Fibroblast of peridontal ligament (primary cell): Measurements from ENCODE around the gene SSR3.
"Not testable (repeated sequence)": the region's sequence is repeated elsewhere in the genome, so short reads cannot be mapped to it uniquely, and the experiment has no call there.

Experiments used
- DNase-seq: peaks from one replicate; pipeline ENCODE4 v3.0.0-alpha.2; 2010; ENCODE audit errors: extremely low read depth

SSR3 gene

DNA sequence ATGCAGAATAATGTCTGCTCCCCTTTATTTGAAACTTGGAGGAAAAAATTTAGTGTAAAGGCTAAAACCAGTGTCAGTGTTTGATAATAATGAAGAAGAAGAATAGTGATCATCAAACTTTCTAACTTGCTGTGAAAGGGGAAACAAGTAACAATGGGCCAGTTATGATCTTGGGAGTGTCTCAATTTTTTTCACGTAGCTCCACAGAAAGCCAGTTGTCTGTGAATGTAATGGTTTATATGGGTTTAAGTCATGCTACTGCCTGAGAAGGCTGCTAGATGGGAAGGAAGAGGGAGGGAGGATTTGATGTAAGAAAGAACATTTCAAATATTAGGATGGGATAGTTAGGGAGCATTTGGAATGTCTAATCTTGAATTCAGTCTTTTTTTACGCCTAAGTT, 21.1 kb upstream of the SSR3 start:
- no peak for DNase-seq

DNA sequence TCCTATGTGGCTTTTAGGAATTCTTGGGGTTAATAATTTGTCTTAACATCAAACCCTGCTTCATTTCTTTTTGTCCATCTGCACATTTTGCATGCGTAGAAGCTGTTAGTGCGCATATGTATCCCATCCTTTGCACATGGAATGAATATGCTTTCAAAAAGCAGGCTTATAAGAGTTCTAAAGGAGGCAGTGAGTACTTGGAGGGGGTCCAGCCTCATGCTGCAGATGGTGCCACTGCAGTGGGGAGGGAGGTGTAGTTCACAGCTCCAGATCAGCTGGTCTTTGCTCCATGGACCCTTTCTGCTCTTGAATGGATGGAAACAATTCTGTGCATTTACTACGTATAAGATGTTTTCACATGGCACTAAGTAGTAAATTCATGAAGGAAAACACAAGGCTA, 20.7 kb upstream of the SSR3 start:
- no peak for DNase-seq

DNA sequence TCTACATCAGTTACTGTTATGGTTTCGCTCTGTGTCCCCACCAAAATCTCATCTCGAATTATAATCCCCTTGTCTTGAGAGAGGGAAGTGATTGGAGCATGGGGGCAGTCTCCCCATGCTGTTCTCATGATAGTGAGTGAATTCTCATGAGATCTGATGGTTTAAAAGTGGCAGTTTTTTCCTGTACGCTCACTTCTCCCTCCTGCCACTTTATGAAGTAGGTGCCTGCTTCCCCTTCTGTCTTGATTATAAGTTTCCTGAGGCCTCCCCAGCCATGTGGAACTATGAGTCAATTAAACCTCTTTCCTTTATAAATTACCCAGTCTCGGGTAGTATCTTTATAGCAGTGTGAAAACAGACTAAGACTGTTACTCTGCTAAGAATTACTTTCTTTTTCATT, 15.0 kb upstream of the SSR3 start:
- DNase-seq = not testable (repeated sequence)

DNA sequence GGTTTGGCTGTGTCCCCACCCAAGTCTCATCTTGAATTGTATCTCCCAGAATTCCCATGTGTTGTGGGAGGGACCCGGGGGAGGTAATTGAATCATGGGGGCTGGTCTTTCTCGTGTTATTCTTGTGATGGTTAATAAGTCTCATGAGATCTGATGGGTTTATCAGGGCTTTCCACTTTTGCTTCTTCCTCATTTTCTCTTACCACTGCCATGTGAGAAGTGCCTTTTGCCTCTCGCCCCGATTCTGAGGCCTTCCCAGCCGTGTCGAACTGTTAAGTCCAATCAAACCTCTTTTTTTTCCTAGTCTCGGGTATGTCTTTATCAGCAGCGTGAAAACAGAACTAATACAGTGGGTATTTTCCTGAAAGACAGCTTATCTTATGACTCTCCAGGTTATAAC, 14.1 kb upstream of the SSR3 start:
- not testable (repeated sequence) for DNase-seq

DNA sequence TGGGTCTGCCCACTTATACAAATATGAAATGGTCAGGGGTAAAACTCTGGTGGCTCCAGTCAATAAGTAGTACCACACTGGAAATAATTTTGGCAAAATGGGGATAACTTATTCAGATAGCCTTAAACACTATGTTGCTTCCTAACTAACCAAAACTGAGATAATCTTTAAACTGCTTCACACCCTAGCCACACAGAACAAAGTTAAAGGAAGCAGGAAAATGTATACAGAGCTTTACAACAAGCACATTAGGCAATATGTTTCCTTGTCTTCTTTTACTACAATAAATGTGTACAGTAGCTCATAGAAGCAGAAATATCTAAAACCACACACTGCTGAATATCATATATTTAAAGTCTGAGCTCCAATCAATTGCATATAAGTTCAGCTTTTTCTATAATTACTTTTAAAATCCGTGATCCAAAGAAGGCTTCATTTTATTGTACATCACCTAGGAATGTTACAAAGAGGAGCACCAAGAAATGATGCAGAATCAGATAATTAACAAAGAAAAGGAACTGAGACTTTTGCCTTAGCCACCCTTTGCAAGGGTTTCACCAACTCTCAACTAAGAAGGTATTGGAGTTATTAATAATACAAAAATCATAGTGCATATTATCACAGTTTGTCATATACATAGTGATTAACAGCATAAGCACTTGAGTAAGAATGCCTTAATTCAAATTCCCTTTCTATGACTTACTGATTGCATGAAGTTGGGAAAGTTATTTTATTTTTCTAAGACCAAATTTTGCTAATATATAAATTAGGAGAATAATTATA, 9.2 kb upstream of the SSR3 start:
- DNase-seq = no peak

DNA sequence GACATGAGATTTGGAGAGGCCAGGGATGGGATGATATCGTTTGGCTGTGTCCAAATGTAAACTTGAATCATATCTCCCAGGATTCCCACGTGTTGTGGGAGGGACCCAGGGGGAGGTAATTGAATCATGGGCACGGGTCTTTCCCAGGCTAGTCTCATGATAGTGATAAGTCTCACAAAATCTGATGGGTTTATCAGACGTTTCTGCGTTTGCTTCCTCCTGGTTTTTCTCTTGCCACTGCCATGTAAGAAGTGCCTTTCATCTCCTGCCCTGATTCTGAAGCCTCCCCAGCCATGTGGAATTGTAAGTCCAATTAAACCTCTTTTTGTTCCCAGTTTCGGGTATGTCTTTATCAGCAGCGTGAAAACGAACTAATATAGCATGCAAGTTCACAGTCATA, 7.6 kb upstream of the SSR3 start:
- DNase-seq = not testable (repeated sequence)

DNA sequence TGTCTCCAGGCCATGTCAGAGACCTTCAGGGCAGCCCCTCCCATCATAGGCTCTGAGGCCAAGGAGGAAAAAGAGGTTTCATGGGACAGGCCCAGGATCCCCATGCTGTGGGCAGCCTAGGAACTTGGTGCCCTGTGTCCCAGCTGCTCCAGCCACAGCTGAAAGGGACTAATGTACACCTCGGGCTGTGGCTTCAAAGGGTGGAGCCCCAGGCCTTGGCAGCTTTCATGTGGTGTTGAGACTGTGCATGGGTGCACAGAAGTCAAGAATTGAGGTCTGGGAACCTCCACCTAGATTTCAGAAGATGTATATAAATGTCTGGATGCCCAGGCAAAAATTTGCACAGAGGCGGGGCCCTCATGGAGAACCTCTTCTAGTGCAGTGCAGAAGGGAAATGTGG, 6.6 kb upstream of the SSR3 start:
- DNase-seq = no peak

DNA sequence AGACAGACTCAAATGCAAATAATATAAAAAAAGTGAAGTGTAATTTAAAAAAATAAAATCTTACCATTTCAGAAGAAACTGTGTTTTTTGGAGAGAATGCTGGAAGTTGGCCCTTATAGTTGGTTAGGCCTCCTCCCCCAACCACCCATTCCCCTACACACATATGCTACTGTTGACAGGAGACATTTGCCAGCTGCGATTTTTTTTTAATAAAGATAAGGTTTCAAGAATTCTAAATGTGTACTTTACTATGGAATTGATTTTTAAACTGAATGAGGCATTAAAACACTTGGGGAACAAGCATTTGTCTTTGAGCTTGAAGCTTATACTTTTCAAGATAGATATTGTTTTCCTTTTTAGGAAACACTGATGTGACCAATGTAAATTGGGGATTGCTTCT, 4.4 kb upstream of the SSR3 start:
- DNase-seq = no peak

DNA sequence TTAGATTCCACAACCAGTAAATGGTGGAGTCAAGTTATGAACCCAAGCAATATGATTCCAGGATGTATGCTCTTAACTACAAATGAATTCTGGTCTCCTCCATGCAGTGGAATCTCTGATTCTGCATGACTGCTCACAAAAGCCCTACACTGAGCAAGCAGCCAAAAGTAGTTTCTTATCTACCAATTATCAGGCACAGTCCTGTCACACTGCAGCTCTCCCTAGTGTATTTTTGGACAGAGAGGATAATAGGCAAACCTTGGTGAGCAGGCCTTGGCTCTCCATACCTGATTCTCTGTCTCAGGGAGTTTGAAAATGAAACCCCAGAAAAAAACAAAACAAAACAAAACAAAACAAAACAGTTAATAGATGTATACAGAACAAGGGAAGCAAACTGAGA, 3.5 kb upstream of the SSR3 start:
- DNase-seq = no peak

DNA sequence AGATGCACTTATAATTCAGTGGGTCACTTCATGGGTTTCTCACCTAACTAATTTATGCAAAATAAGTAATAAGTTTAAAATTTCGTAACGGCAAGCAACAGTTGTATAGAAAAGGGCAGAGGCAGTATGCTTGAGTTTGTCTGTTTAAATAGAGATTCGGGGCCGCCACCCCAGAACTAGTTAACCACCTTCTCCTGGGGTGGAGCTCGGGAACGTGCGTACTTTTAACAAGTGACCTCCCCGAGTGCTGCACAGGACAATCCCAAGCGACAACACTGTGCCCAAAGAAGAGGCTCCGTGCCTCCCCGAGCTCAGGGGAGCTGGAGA, 439 bp downstream of the SSR3 start:
- DNase-seq = no peak

DNA sequence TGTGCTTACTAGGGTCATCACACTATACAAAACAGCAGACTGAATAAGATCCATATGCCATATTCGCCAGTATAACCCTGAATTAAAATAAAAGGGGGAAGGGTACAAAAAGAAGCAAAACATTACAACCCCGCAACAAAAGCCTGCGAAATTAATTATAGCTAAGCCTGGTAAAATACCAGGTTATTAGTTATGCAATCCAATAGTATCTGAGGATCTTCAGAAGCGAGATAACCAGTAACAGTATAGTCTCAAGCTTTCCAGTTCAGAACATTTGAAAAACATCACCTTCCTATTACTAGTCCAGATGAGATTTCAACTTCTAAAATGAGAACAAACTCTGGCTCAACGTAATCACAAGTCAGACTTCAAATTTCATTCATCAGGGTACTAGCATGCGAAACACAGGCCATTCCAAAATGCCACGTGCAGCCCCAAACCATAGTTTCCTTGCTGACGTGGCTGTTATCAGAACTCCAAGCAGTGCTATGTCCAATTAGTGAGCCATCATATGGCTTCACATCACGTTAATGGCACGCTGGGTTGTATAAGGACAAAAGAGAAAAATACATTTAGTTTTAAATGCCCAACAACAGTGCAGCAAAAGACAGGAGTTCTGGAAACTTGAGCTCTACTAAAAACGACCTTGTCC, 1.1 kb downstream of the SSR3 start:
- DNase-seq = peak; percentile 78

DNA sequence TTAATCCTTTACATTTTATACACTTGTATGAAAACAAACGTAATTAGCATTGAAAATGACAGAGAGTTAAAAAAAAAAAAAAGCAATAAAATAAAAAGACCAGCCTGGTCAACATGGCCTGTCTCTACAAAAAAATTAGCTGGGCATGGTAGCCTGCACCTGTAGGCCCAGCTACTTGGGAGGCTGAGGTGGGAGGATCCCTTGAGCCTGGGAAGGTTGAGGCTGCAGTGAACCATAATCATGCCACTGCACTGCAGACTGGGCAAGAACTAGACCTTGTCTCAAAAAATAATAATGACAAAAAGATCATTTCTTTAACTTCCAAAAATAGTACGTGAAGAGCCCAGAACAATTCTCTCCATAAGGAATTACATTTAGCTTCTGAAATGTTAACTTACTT, 1.9 kb downstream of the SSR3 start:
- DNase-seq = no peak

DNA sequence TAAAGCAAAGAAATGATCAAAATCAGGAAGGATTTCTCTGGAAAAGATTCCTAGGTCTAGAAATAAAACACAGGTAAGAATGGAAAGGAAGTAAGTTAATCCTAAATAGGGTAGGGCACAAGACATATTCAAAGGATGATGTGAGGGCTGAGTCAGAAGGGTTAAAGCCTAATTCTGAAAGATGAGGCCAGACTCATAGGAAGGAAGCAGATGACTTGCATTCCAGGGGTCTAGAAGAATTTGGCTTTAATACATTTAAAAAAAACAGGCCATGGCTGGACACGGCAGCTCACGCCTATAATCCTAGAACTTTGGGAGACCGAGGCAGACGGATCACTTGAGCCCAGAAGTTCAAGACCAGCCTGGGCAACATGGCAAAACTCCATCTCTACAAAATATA, 3.2 kb downstream of the SSR3 start:
- peak; percentile 83 for DNase-seq

DNA sequence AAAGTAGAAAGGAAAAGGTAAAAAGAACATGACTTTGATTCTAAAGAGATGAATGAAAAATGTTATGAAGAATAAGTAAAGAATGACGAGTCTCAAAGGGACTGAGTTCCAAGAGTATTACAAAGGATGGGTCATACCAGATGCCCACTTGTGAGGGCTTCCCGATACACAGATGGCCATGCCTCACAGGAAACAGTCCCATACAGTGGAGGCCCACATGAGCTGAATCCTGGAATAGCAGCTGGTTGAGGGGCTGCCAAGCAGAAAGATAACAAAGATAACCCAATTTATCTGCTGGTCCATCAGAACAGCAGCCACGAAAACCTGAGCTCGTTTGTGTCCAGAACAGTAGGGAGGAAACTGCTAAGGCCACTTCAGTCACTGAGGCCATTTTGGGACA, 3.7 kb downstream of the SSR3 start:
- DNase-seq = peak; percentile 42

DNA sequence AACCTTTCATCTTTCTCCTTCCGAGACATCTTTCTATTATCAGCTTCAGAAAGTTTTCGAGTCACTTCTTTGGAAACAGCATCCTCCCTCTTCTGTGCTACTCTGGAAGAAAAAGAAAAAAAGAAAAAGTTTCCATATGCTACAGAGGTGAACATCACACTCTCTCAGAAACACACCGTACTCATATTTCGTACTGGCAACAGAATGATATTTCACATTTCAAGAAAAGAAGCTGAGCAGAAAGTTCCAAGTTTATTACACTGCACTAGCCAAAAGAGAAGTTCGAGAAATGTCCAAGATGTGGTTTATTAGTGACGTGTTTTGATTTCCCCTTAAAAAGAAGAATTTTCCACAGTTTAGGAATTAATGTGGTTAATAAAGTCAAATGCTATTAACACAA, 6.0 kb downstream of the SSR3 start:
- peak; percentile 32 for DNase-seq

DNA sequence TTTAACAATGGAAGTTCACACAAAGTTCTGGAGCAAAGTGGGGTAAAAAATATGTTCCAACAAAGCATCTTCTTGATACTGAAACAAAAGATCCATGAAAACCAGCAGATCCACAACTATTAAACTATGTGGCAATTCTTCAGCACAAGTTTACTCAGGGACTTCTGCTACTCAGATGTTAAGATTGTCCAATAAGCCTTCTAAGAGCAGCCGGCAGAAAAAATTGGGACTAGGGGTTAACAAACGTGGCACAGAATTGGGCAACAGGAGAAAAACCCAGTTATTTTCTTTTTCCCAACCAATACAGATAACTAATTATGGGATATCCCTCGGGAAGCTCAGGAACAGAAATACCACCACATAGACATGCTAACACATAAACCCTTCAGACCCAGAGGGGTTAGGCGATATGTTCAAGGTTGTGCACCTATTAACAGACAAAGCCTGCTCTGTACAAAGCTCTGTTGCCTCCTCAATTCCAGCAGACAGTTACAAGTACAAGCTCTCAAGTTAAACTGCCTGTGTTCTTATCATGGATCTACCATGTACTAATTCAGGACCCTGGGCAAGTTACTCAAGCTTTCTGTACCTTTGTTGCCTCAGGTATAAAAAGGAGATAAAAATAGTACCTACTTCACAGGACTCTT, 6.8 kb downstream of the SSR3 start:
- DNase-seq = no peak

DNA sequence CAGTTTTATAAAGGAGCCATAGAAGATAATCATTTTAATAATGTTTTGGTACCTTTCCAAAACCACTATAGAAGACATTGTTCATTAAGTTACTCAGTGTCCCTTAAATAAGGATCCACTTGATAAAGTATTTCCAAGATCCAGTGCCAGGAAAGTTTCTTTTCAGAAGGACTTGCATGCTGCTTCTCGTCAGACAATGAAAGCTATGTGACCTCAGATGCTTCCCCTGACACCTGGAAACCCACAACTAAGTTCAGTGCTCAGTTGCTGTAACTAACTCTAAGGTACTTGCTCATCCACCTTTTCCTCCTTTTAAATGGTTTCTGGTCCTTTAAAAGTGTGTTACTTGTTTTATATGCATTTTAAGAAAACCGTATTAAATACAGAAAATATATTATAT, 7.3 kb downstream of the SSR3 start:
- DNase-seq = no peak

DNA sequence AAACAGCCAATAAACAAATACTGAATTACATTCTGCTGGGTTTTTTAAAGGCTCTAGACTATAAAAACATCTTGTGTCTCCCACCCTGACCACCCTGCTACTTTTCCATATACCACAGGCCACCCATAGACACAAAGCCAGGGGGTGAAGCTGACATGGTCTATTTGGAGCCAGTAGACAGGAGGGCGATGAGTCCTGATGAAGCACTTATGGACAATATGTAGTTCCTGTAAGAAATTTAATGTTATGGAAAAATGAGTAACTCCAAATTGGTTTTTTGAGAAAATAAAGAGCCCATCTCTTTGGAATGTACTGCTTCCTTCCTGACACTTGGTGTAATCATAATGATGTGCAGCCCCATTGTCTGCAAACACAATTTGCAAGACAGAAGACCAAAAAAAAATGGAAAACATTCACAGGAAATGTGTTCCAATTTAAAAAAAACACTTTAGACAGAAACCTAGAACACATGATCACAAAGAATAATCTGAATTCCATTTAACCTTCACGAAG, 11.8 kb downstream of the SSR3 start:
- no peak for DNase-seq

DNA sequence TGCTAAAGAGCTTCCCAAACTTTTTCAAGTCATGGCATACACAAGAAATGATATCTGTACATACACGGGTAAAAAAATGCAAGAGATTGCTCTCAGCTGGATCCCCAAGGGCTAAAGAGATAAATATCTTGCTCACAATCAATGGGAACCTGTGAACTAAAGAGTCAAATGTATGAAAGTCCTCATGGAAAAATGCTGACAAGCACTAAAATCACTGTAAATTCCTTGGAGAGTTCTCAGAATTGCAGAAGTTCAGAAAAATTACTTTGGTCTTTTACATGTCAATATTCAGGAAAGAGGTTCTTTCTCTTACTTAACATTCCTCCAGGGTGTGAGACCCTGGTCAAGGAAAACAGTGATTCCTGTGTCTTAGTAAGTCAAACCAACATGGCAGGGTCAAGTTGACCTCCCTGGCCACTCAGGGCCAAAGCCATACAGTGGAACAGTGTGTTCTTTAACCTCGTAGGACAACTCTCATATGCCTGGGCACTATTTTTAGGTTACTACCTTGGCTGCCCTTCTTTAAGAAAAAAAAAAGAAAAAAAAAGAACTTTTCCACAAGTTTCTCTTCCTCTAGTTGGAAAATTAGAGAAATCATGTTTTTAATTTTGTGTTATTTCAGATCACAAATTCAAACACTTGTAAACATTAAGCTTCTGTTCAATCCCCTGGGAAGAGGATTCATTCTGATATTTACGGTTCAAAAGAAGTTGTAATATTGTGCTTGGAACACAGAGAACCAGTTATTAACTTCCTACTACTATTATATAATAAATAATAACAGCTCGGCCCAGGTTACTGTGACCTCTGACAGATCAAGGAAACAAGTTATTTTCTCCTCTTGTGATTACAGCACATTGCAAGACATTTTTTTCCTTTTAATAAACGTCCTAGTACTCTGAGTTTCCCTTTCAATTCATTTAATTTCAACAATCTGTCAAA, 12.5 kb downstream of the SSR3 start:
- DNase-seq = no peak

DNA sequence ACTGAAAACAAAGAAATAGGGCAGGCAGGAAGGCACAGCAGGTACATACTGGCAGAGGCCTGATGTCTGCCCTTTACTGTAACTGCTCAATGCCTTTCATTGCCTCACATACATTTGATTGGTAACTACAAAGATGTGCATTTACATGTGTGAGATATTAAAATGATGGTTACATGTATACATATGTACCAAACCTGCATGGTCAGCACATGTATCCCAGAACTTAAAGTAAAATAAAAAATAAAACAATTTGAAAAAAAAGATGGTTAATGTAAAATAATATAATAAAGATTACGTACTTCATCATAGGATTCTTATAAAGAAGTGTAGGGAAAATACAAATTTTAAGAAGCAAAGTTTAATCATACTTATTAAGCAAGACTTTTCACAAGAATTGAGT, 15.1 kb downstream of the SSR3 start:
- DNase-seq = no peak

DNA sequence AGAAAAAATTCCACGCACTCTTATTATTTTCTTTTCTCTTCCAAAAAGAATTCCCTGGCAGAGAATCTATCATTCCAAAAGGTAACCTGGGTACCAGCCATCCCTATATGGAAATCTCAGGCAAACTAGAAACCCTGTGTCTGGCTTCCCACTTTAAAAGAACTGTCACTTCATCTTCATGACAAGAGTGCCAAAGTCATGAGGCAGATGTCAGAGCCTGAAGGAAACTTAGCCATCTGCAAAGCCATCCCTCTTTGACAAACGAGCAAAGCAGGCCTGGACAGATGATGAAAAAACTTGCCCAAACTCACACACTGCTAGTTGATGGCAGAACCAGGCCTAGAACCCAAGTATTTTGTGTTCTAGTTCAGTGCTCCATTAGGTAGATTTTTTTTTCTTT, 15.9 kb downstream of the SSR3 start:
- DNase-seq = no peak
